ENCODE results near the gene MSH5.

DNA sequence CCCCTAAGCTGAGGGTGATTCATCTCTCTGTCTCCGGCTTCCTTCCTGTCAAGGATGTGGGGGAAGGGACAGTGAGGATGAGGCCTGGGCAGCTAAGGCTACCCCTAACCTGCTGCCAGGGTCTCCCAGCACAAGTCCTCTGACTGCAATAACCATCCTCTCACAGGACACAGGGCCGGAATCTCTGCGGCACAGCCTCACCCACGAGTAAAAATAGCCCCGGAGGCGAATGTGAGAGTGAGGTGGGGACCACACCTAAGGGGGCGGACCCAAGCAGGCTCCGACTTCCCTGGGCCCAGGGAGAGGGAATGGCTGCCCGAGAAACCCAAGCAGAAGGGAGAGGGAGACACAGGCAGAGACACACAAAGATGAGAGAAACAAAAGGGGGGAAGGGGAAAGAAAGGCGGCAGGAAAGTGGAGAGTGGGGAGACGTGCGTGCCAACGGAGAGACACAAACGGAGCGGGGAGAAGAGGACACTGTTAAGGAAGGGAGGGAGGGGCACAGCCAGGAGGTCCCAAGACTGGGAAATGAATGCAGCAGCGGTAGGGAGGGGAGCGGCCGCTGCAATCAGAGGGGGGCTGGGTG lies 4.9 kb upstream of the MSH5 start:
- TF ChIP-seq NPAS2 (CRISPR knock-in tag; IDR thresholded peaks at IDR 0.05; ENCODE audit: borderline replicate concordance) = no peak
- no peak for TF ChIP-seq EP300 (IDR thresholded peaks at IDR 0.05)
- no peak for TF ChIP-seq HMGXB4 (CRISPR knock-in tag; IDR thresholded peaks at IDR 0.05; ENCODE audit: borderline replicate concordance)
- no peak for TF ChIP-seq CEBPB (IDR thresholded peaks at IDR 0.05)
- TF ChIP-seq BHLHE40 (IDR thresholded peaks at IDR 0.05; ENCODE audit: low read depth, low read length) = no peak
- no peak for TF ChIP-seq CTCF (IDR thresholded peaks at IDR 0.05)
- TF ChIP-seq GATA3 (IDR thresholded peaks at IDR 0.05; ENCODE audit: borderline replicate concordance) = no peak
- TF ChIP-seq MYC (IDR thresholded peaks at IDR 0.05; ENCODE audit: borderline replicate concordance, low read length) = no peak
- TF ChIP-seq, protein P1, sequence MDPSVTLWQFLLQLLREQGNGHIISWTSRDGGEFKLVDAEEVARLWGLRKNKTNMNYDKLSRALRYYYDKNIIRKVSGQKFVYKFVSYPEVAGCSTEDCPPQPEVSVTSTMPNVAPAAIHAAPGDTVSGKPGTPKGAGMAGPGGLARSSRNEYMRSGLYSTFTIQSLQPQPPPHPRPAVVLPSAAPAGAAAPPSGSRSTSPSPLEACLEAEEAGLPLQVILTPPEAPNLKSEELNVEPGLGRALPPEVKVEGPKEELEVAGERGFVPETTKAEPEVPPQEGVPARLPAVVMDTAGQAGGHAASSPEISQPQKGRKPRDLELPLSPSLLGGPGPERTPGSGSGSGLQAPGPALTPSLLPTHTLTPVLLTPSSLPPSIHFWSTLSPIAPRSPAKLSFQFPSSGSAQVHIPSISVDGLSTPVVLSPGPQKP (IDR thresholded peaks at IDR 0.05; ENCODE audit: low read depth, low read length) = no peak
- no peak for TF ChIP-seq RFX5 (IDR thresholded peaks at IDR 0.05)
- no peak for TF ChIP-seq FOSB (CRISPR knock-in tag; IDR thresholded peaks at IDR 0.05)
- TF ChIP-seq, protein P2, sequence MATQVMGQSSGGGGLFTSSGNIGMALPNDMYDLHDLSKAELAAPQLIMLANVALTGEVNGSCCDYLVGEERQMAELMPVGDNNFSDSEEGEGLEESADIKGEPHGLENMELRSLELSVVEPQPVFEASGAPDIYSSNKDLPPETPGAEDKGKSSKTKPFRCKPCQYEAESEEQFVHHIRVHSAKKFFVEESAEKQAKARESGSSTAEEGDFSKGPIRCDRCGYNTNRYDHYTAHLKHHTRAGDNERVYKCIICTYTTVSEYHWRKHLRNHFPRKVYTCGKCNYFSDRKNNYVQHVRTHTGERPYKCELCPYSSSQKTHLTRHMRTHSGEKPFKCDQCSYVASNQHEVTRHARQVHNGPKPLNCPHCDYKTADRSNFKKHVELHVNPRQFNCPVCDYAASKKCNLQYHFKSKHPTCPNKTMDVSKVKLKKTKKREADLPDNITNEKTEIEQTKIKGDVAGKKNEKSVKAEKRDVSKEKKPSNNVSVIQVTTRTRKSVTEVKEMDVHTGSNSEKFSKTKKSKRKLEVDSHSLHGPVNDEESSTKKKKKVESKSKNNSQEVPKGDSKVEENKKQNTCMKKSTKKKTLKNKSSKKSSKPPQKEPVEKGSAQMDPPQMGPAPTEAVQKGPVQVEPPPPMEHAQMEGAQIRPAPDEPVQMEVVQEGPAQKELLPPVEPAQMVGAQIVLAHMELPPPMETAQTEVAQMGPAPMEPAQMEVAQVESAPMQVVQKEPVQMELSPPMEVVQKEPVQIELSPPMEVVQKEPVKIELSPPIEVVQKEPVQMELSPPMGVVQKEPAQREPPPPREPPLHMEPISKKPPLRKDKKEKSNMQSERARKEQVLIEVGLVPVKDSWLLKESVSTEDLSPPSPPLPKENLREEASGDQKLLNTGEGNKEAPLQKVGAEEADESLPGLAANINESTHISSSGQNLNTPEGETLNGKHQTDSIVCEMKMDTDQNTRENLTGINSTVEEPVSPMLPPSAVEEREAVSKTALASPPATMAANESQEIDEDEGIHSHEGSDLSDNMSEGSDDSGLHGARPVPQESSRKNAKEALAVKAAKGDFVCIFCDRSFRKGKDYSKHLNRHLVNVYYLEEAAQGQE (IDR thresholded peaks at IDR 0.05) = no peak

All from A549 (cell line).